Keratinocyte (primary cell): ENCODE results near the gene TAPT1. TPM values are rescaled to one million over a fixed set of nuclear protein-coding genes. Genes with fewer than 3 reads are reported as not detected.

Source experiments
- DNase-seq: peaks from one replicate; pipeline ENCODE4 v3.0.0-alpha.2; 2011; ENCODE audit warnings: low read depth, missing footprints, low spot score
- FAIRE-seq: peaks from 2 replicates; lab custom pipeline; 2011; peaks lifted over from hg19 to GRCh38; lab: Jason Lieb, UNC
- H2AFZ ChIP-seq: 2 replicates; pipeline ENCODE4 v1.6.0; 2012; ENCODE audit warnings: low read length, control low read depth, inconsistent platforms; ENCODE audit not compliant: control insufficient read depth
- H3K27ac ChIP-seq: 2 replicates; pipeline ENCODE4 v1.5.1; 2011; ENCODE audit warnings: low read length; ENCODE audit not compliant: control insufficient read depth, insufficient read depth
- H3K27me3 ChIP-seq: 3 replicates; pipeline ENCODE4 v1.6.0; 2011; ENCODE audit warnings: low read length; ENCODE audit not compliant: control insufficient read depth, insufficient read depth; ENCODE audit errors: extremely low read depth
- H3K36me3 ChIP-seq, 2 experiments: 2 replicates in 1 of 2; 3 replicates in 1 of 2; pipeline ENCODE4 v1.5.1; 2011; ENCODE audit warnings: low read length in 2 of 2, mild to moderate bottlenecking in 1 of 2; ENCODE audit not compliant: control insufficient read depth in 2 of 2, insufficient read depth in 2 of 2; ENCODE audit errors: extremely low read depth in 1 of 2
- H3K4me1 ChIP-seq: 3 replicates; pipeline ENCODE4 v1.5.1; 2011; ENCODE audit warnings: low read length; ENCODE audit not compliant: control insufficient read depth, insufficient read depth; ENCODE audit errors: extremely low read depth
- H3K4me2 ChIP-seq: 3 replicates; pipeline ENCODE4 v1.6.0; 2011; ENCODE audit warnings: low read depth, low read length; ENCODE audit not compliant: control insufficient read depth, insufficient read depth; ENCODE audit errors: extremely low read depth
- H3K4me3 ChIP-seq, 3 experiments: fragments of 200-600 bp in 1 of 3; sonication (generic) in 1 of 3; 2 replicates in 2 of 3; 3 replicates in 1 of 3; pipeline ENCODE4 v1.5.1; 2011 to 2016; ENCODE audit warnings: low read length in 3 of 3, mild to moderate bottlenecking in 3 of 3, control low read depth in 2 of 3, inconsistent platforms in 1 of 3, low read depth in 1 of 3, mixed read lengths in 1 of 3, mixed run types in 1 of 3, moderate library complexity in 1 of 3; ENCODE audit not compliant: control insufficient read depth in 2 of 3, insufficient read depth in 2 of 3; ENCODE audit errors: extremely low read depth in 1 of 3
- H3K79me2 ChIP-seq: 2 replicates; pipeline ENCODE4 v1.6.0; 2012; ENCODE audit warnings: low read length; ENCODE audit not compliant: control insufficient read depth, insufficient read depth
- H3K9ac ChIP-seq: 3 replicates; pipeline ENCODE4 v1.6.0; 2011; ENCODE audit warnings: low read length; ENCODE audit not compliant: control insufficient read depth, insufficient read depth; ENCODE audit errors: extremely low read depth
- H3K9me1 ChIP-seq: 3 replicates; pipeline ENCODE4 v1.6.0; 2011; ENCODE audit warnings: low read length; ENCODE audit not compliant: control insufficient read depth, insufficient read depth; ENCODE audit errors: extremely low read depth
- H3K9me3 ChIP-seq: 2 replicates; pipeline ENCODE4 v1.5.1; 2012; ENCODE audit warnings: low read depth, low read length; ENCODE audit not compliant: control insufficient read depth
- H4K20me1 ChIP-seq: 3 replicates; pipeline ENCODE4 v1.6.0; 2011; ENCODE audit warnings: low read length; ENCODE audit not compliant: control insufficient read depth, insufficient read depth; ENCODE audit errors: extremely low read depth
- EZH2 ChIP-seq: IDR thresholded peaks from one replicate; pipeline ENCODE4 v1.6.1; 2012; ENCODE audit warnings: inconsistent platforms, mild to moderate bottlenecking, low read length, moderate library complexity
- dilution Hi-C: fragments of 300-500 bp; cut with MboI; formaldehyde crosslinking; loops from one replicate; pipeline ENCODE4 v1.7.0; 2020; ENCODE audit warnings: low sequenced_read_pairs; ENCODE audit not compliant: extremely low pct_ligation_motif_present
- polyA minus RNA-seq, 3 experiments: library from RNA; depleted of rRNA, polyadenylated mRNA; stranded (reverse); fragments of >200 nt; gene quantifications; 1 replicate in 1 of 3; 2 replicates in 1 of 3; 3 replicates in 1 of 3; pipeline ENCODE4 v1.2.3, GENCODE V29; 2011
- polyA plus RNA-seq, 5 experiments: library from polyadenylated mRNA; depleted of rRNA in 3 of 5; stranded (reverse) in 3 of 5; stranded (forward) in 1 of 5; unstranded in 1 of 5; fragments of >200 nt; gene quantifications; 1 replicate in 1 of 5; 2 replicates in 3 of 5; 3 replicates in 1 of 5; pipeline versions ENCODE4 v1.2.1 to v1.2.3, GENCODE V29; 2011 to 2012; ENCODE audit warnings: missing spikeins in 2 of 5, low read depth in 1 of 5, low replicate concordance in 1 of 5
- TF ChIP-seq, protein P1 (sequence below), 3 experiments: IDR thresholded peaks in 1 of 3; conservative IDR thresholded peaks in 1 of 3; optimal IDR thresholded peaks in 1 of 3; 2 replicates in 2 of 3; 3 replicates in 1 of 3; pipeline versions ENCODE3 to v1.5.1; 2011; ENCODE audit warnings: low read length in 3 of 3, mild to moderate bottlenecking in 3 of 3, moderate library complexity in 2 of 3, control low read depth in 1 of 3, inconsistent platforms in 1 of 3; ENCODE audit not compliant: insufficient read depth in 2 of 3; ENCODE audit errors: extremely low read depth in 1 of 3

TAPT1 gene
- polyA plus RNA-seq = 8.6 to 10.7 TPM (median 9.2 TPM) in 3 replicates
- polyA plus RNA-seq (2011; ENCODE audit: low read depth) = 8.3 TPM
- 3.8 and 8.9 TPM in 2 replicates for polyA plus RNA-seq (2011; cell fraction: cytosol; rRNA removed)
- polyA plus RNA-seq (2011; cell fraction: nucleus; rRNA removed) = 14.6 and 17.3 TPM in 2 replicates
- 6.2 and 8.5 TPM in 2 replicates for polyA plus RNA-seq (2012; ENCODE audit: low replicate concordance)
- polyA minus RNA-seq = 3.8 to 16.7 TPM (median 12.2 TPM) in 3 replicates
- polyA minus RNA-seq (2011; cell fraction: cytosol; rRNA and poly(A)+ RNA removed) = 5.6 TPM
- 14.2 and 21.9 TPM in 2 replicates for polyA minus RNA-seq (2011; cell fraction: nucleus; rRNA and poly(A)+ RNA removed)

DNA sequence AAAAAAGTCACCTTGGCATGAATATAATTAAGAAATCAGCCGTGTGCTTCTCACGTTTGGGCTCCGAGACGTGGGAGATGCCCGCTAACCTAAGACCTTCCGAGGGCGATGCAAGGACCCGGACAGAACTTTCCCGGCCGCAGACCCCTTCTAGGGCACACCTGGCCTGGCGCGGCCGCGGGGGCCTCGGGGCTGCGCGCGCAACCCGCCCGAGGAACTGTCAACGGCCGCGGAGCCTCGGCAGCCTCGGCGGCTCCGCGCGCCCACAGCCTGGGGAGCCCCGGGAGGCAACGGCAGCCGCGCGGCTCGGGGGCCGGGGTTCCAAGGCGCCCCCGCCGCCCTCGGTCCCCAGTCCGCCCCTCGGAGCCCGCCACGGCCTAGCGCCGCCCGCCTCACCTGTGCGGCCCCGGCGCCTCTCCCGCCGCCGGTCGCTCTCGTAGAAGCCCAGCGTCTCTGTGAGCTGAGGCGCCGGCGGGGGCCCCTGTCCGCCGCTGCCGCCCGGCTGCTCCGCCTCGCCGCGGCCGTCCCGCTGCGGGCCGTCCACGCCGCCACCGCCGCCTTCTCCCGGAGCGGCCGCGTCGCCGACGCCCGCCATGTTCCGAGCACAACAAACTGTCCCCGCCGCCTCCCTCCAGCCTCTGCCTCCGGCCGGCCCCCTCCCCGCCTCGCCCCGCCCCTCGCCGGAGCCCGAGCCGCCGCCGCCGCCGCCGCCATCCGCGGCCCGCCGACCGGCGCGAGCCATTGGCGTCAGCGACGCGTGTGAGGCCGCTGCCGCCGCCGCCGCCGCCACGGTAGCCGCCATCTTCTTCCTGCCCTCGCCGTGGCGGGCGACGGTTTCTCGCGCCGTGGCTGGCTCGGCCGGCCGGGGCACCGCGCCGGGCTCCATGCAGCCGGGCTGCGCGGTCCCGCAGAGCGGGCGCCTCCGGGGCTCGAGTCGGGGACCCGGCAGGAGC lies at the start of gene TAPT1:
TSS of gene TAPT1 (minus strand) at position 609 of the 953 bp plus-strand sequence. CDS start at position 595, 14 bp downstream.
- TF ChIP-seq EZH2 = no peak
- TF ChIP-seq, protein P1, sequence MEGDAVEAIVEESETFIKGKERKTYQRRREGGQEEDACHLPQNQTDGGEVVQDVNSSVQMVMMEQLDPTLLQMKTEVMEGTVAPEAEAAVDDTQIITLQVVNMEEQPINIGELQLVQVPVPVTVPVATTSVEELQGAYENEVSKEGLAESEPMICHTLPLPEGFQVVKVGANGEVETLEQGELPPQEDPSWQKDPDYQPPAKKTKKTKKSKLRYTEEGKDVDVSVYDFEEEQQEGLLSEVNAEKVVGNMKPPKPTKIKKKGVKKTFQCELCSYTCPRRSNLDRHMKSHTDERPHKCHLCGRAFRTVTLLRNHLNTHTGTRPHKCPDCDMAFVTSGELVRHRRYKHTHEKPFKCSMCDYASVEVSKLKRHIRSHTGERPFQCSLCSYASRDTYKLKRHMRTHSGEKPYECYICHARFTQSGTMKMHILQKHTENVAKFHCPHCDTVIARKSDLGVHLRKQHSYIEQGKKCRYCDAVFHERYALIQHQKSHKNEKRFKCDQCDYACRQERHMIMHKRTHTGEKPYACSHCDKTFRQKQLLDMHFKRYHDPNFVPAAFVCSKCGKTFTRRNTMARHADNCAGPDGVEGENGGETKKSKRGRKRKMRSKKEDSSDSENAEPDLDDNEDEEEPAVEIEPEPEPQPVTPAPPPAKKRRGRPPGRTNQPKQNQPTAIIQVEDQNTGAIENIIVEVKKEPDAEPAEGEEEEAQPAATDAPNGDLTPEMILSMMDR (optimal IDR thresholded peaks at IDR 0.05 in 1 of 3, IDR thresholded peaks at IDR 0.05 in 1 of 3, conservative IDR thresholded peaks at IDR 0.05 in 1 of 3; ENCODE audit: extremely low read depth in 1 of 3, insufficient read depth in 2 of 3, low read length in 3 of 3) = no peak
- no peaks in the 10 kb centered on the region for H3K9me1 ChIP-seq
- dilution Hi-C loops = no loop called here
- FAIRE-seq (no peak), DNase-seq (no peak)
- H3K4me2 ChIP-seq = peak within 1 kb of the TSS; percentile 91
- H3K79me2 ChIP-seq = peaks cover 16% of the 10 kb centered on the region
- peak within 1 kb of the TSS; percentile 67 for H3K27ac ChIP-seq
- H3K4me1 ChIP-seq = peaks cover 8% of the 10 kb centered on the region
- peak within 1 kb of the TSS; percentile 62 to 88 (median 85) for H3K4me3 ChIP-seq
- no peaks in the 10 kb centered on the region for H3K9me3 ChIP-seq
- H4K20me1 ChIP-seq = no peaks in the 10 kb centered on the region
- H3K36me3 ChIP-seq = no peaks in the 10 kb centered on the region
- peak within 1 kb of the TSS; percentile 82 for H3K9ac ChIP-seq
- H2AFZ ChIP-seq = peak within 1 kb of the TSS; percentile 91
- no peaks in the 10 kb centered on the region for H3K27me3 ChIP-seq

DNA sequence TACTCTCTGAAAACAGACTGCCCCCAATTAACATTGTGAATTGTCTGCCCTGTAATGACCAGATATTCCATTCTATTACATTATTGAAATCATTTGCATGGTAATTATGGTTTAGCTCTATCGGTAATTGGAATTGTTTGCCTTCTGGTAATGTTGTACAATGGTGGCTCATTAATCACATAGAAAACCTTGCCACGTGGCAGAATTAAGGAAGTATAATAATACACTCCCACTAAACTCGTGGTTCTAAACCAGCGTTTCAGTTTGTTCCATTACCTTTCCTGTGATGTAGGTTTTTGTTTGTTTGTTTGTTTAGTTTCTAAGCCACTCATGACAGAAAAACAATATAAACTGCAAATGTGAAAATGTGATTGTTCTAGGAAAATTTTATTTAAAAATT lies 45.1 kb upstream of the TAPT1 start:
- no peaks in the 10 kb centered on the region for H3K27me3 ChIP-seq
- H3K36me3 ChIP-seq = no peaks in the 10 kb centered on the region
- no peaks in the 10 kb centered on the region for H3K9me1 ChIP-seq
- dilution Hi-C loops = no loop called here
- no peak overlapping the region for H3K9ac ChIP-seq
- no peak for DNase-seq
- H3K4me2 ChIP-seq = no peak overlapping the region
- no peaks in the 10 kb centered on the region for H4K20me1 ChIP-seq
- H3K4me3 ChIP-seq = peak overlapping the region in 1 of 3 experiments; percentile 64
- peaks cover 27% of the 10 kb centered on the region for H3K4me1 ChIP-seq
- no peak for TF ChIP-seq EZH2
- TF ChIP-seq, protein P1 (optimal IDR thresholded peaks at IDR 0.05 in 1 of 3, IDR thresholded peaks at IDR 0.05 in 1 of 3, conservative IDR thresholded peaks at IDR 0.05 in 1 of 3; ENCODE audit: extremely low read depth in 1 of 3, insufficient read depth in 2 of 3, low read length in 3 of 3) = no peak
- H3K79me2 ChIP-seq = no peaks in the 10 kb centered on the region
- H3K27ac ChIP-seq = no peak overlapping the region
- no peak overlapping the region for H2AFZ ChIP-seq
- no peak for FAIRE-seq
- H3K9me3 ChIP-seq = no peaks in the 10 kb centered on the region
